ENCODE measurements around the gene FRG2C. TPM values are rescaled to one million over a fixed set of nuclear protein-coding genes. Genes with fewer than 3 reads are reported as not detected.
"Not testable (repeated sequence)": the region's sequence is repeated elsewhere in the genome, so short reads cannot be mapped to it uniquely, and the experiment has no call there.

Gene FRG2C
- total RNA-seq = not detected
- long read RNA-seq = 0 reads

- intact Hi-C loops (cut with micrococcal nuclease); ATAC-seq; DNase-seq: not testable (repeated sequence)
Measured at GRCh38 chr3:75664028-75664427, at the start of gene FRG2C. FRG2C (plus strand) TSS chr3:75664328; CDS start chr3:75664380, 52 bp downstream.

GRCh38 chr3:75618666-75619305 is 45.3 kb upstream of the FRG2C start:
- ATAC-seq (peak; percentile 76), DNase-seq (peak; percentile 86)
- intact Hi-C loops (cut with micrococcal nuclease) = not testable (repeated sequence)

- peak; percentile 57 for ATAC-seq
- DNase-seq = peak; percentile 53
- intact Hi-C loops (cut with micrococcal nuclease) = not testable (repeated sequence)
Measured at GRCh38 chr3:75619481-75620031, 44.6 kb upstream of the FRG2C start.

- DNase-seq; intact Hi-C loops (cut with micrococcal nuclease); ATAC-seq: not testable (repeated sequence)
Measured at GRCh38 chr3:75621772-75622171, 42.4 kb upstream of the FRG2C start.

- DNase-seq; intact Hi-C loops (cut with micrococcal nuclease); ATAC-seq: not testable (repeated sequence)
Measured at GRCh38 chr3:75623656-75624055, 40.5 kb upstream of the FRG2C start.

GRCh38 chr3:75630887-75631535 is 33.1 kb upstream of the FRG2C start:
- intact Hi-C loops (cut with micrococcal nuclease); DNase-seq: not testable (repeated sequence)

GRCh38 chr3:75631541-75631940 is 32.6 kb upstream of the FRG2C start:
- intact Hi-C loops (cut with micrococcal nuclease) = no loop called here

More at GRCh38 chr3:75630887-75631535, 33.1 kb upstream of the FRG2C start:
- ATAC-seq = not testable (repeated sequence)

GRCh38 chr3:75638947-75639346 is 25.2 kb upstream of the FRG2C start:
- intact Hi-C loops (cut with micrococcal nuclease); DNase-seq; ATAC-seq: not testable (repeated sequence)

More at GRCh38 chr3:75631541-75631940, 32.6 kb upstream of the FRG2C start:
- ATAC-seq = no peak
- DNase-seq = no peak

- ATAC-seq (peak; percentile 26), DNase-seq (peak; percentile 85)
- intact Hi-C loops (cut with micrococcal nuclease) = not testable (repeated sequence)
Measured at GRCh38 chr3:75641107-75641517, 23.0 kb upstream of the FRG2C start.

GRCh38 chr3:75643031-75643800 is 20.9 kb upstream of the FRG2C start:
- intact Hi-C loops (cut with micrococcal nuclease); ATAC-seq; DNase-seq: not testable (repeated sequence)

- ATAC-seq; DNase-seq; intact Hi-C loops (cut with micrococcal nuclease): not testable (repeated sequence)
Measured at GRCh38 chr3:75645548-75645947, 18.6 kb upstream of the FRG2C start.

GRCh38 chr3:75650191-75650590 is 13.9 kb upstream of the FRG2C start:
- intact Hi-C loops (cut with micrococcal nuclease) = no loop called here
- no peak for DNase-seq
- no peak for ATAC-seq

GRCh38 chr3:75655101-75655904 is 8.8 kb upstream of the FRG2C start:
- intact Hi-C loops (cut with micrococcal nuclease); DNase-seq; ATAC-seq: not testable (repeated sequence)

- not testable (repeated sequence) for ATAC-seq
Measured at GRCh38 chr3:75655956-75656355, 8.2 kb upstream of the FRG2C start.

GRCh38 chr3:75658411-75659107 is 5.6 kb upstream of the FRG2C start:
- ATAC-seq; intact Hi-C loops (cut with micrococcal nuclease); DNase-seq: not testable (repeated sequence)

More at GRCh38 chr3:75655956-75656355, 8.2 kb upstream of the FRG2C start:
- intact Hi-C loops (cut with micrococcal nuclease); DNase-seq: not testable (repeated sequence)

GRCh38 chr3:75659108-75659433 is 5.1 kb upstream of the FRG2C start:
- intact Hi-C loops (cut with micrococcal nuclease); DNase-seq; ATAC-seq: not testable (repeated sequence)

- intact Hi-C loops (cut with micrococcal nuclease); DNase-seq; ATAC-seq: not testable (repeated sequence)
Measured at GRCh38 chr3:75665626-75666025, 1.5 kb downstream of the FRG2C start.
